H1 (cell line): ENCODE results near the gene SLC35F1. TPM values are rescaled to one million over a fixed set of nuclear protein-coding genes. Genes with fewer than 3 reads are reported as not detected.

Experiments
- CTCF ChIA-PET: fragments of 300-600 bp; sonication (Branson Sonifier 250); formaldehyde crosslinking; loops from one replicate; lab custom pipeline; 2021; ENCODE audit not compliant: partially characterized antibody; lab: Charles Lee
- POLR2A ChIA-PET: fragments of 300-600 bp; sonication (Branson Sonifier 250); formaldehyde crosslinking; loops from one replicate; lab custom pipeline; 2021; ENCODE audit warnings: inconsistent platforms; ENCODE audit not compliant: partially characterized antibody; lab: Charles Lee
- DNase-seq, 2 experiments: peaks; one replicate each; pipeline versions ENCODE4 v3.0.0 to v3.0.0-alpha.2; 2010 to 2022; ENCODE audit warnings: low spot score in 2 of 2, low read depth in 1 of 2, mixed read lengths in 1 of 2
- FAIRE-seq: peaks from 2 replicates; lab custom pipeline; 2011; peaks lifted over from hg19 to GRCh38; lab: Jason Lieb, UNC
- H2AFZ ChIP-seq: 2 replicates; pipeline ENCODE4 v1.8.1; 2012; ENCODE audit warnings: low read length, inconsistent platforms
- H2AK5ac ChIP-seq: 2 replicates; pipeline ENCODE4 v1.6.1; 2013; ENCODE audit warnings: low read depth, low read length
- H2BK120ac ChIP-seq: replicated peaks from 2 replicates; pipeline ENCODE3; 2013; ENCODE audit warnings: low read depth, low read length, inconsistent platforms
- H2BK12ac ChIP-seq: 2 replicates; pipeline ENCODE4 v1.6.1; 2013; ENCODE audit warnings: low read depth, low read length
- H2BK15ac ChIP-seq: 2 replicates; pipeline ENCODE4 v1.6.1; 2013; ENCODE audit warnings: low read length
- H2BK20ac ChIP-seq: 2 replicates; pipeline ENCODE4 v1.6.1; 2013; ENCODE audit warnings: low read length
- H2BK5ac ChIP-seq: 2 replicates; pipeline ENCODE4 v1.6.1; 2013; ENCODE audit warnings: low read depth, low read length
- H3K14ac ChIP-seq: 2 replicates; pipeline ENCODE4 v1.6.1; 2013; ENCODE audit warnings: inconsistent platforms; ENCODE audit not compliant: insufficient read length
- H3K18ac ChIP-seq: 2 replicates; pipeline ENCODE4 v1.6.1; 2013; ENCODE audit warnings: low read length; ENCODE audit errors: extremely low read depth
- H3K23ac ChIP-seq: 2 replicates; pipeline ENCODE4 v1.6.1; 2013; ENCODE audit warnings: inconsistent platforms; ENCODE audit not compliant: insufficient read length
- H3K23me2 ChIP-seq: 2 replicates; pipeline ENCODE4 v1.6.1; 2013; ENCODE audit warnings: low read depth, low read length
- H3K27ac ChIP-seq: 2 replicates; pipeline ENCODE4 v1.6.1; 2011; ENCODE audit warnings: low read depth, low read length, inconsistent platforms
- H3K27me3 ChIP-seq, 4 experiments: replicated peaks in 1 of 4; 1 replicate in 1 of 4; 2 replicates in 3 of 4; pipeline versions ENCODE4 v1.6.1 to v1.8.1; 2011 to 2013; ENCODE audit warnings: low read length in 3 of 4, mild to moderate bottlenecking in 3 of 4, inconsistent platforms in 2 of 4, mixed read lengths in 2 of 4, moderate library complexity in 1 of 4; ENCODE audit not compliant: control insufficient read depth in 3 of 4, insufficient read depth in 3 of 4; ENCODE audit errors: extremely low read depth in 1 of 4
- H3K36me3 ChIP-seq, 4 experiments: 2 replicates each; pipeline versions ENCODE4 v1.6.1 to v1.8.1; 2011 to 2013; ENCODE audit warnings: mild to moderate bottlenecking in 4 of 4, low read length in 3 of 4, moderate library complexity in 2 of 4, control low read depth in 1 of 4, inconsistent platforms in 1 of 4; ENCODE audit not compliant: insufficient read depth in 4 of 4, control insufficient read depth in 2 of 4
- H3K4ac ChIP-seq: replicated peaks from 2 replicates; pipeline ENCODE3; 2013; ENCODE audit warnings: low read length, low read depth, mixed read lengths, inconsistent platforms; ENCODE audit not compliant: insufficient read length
- H3K4me1 ChIP-seq, 4 experiments: replicated peaks in 1 of 4; 1 replicate in 1 of 4; 2 replicates in 3 of 4; pipeline versions ENCODE4 v1.6.1 to v1.8.1; 2011 to 2013; ENCODE audit warnings: low read length in 3 of 4, inconsistent platforms in 2 of 4, mixed read lengths in 1 of 4; ENCODE audit not compliant: insufficient read depth in 4 of 4, control insufficient read depth in 3 of 4
- H3K4me2 ChIP-seq, 2 experiments: 2 replicates each; pipeline versions ENCODE4 v1.6.1 to v1.8.1; 2011 to 2013; ENCODE audit warnings: low read depth in 2 of 2, low read length in 2 of 2, control low read depth in 1 of 2, inconsistent platforms in 1 of 2, mild to moderate bottlenecking in 1 of 2; ENCODE audit not compliant: insufficient read depth in 1 of 2
- H3K4me3 ChIP-seq, 4 experiments: fragments of 200-600, 300-600 bp in 1 of 4; sonication (generic), shearing (Covaris generic), sonication (Bioruptor Twin) in 1 of 4; 2 replicates each; pipeline versions ENCODE4 v1.5.1 to v1.8.1; 2011 to 2016; ENCODE audit warnings: low read length in 4 of 4, low read depth in 3 of 4, control low read depth in 2 of 4, inconsistent platforms in 2 of 4, mild to moderate bottlenecking in 2 of 4, mixed read lengths in 1 of 4, moderate library complexity in 1 of 4; ENCODE audit not compliant: insufficient read depth in 2 of 4; ENCODE audit errors: extremely low read depth in 1 of 4
- H3K56ac ChIP-seq: replicated peaks from 2 replicates; pipeline ENCODE3; 2013; ENCODE audit warnings: low read depth, mild to moderate bottlenecking, mixed read lengths, low read length, inconsistent platforms; ENCODE audit not compliant: insufficient read length
- H3K79me1 ChIP-seq: 2 replicates; pipeline ENCODE4 v1.6.1; 2013; ENCODE audit warnings: low read depth, low read length, control low read depth
- H3K79me2 ChIP-seq, 2 experiments: 2 replicates each; pipeline versions ENCODE4 v1.6.1 to v1.8.1; 2012 to 2013; ENCODE audit warnings: low read length in 2 of 2, mild to moderate bottlenecking in 2 of 2, inconsistent platforms in 1 of 2; ENCODE audit not compliant: insufficient read depth in 2 of 2, control insufficient read depth in 1 of 2
- H3K9ac ChIP-seq, 4 experiments: replicated peaks in 1 of 4; 1 replicate in 1 of 4; 2 replicates in 3 of 4; pipeline versions ENCODE4 v1.6.1 to v1.8.1; 2011 to 2013; ENCODE audit warnings: low read depth in 3 of 4, low read length in 3 of 4, control low read depth in 2 of 4, mild to moderate bottlenecking in 2 of 4, moderate library complexity in 2 of 4, inconsistent platforms in 1 of 4; ENCODE audit errors: extremely low read depth in 1 of 4
- H3K9me3 ChIP-seq, 2 experiments: 2 replicates each; pipeline versions ENCODE4 v1.6.1 to v1.8.1; 2012 to 2013; ENCODE audit warnings: mild to moderate bottlenecking in 2 of 2, moderate library complexity in 2 of 2, control low read depth in 1 of 2, inconsistent platforms in 1 of 2, low read depth in 1 of 2, low read length in 1 of 2, mixed read lengths in 1 of 2; ENCODE audit not compliant: insufficient read depth in 2 of 2
- H4K20me1 ChIP-seq, 2 experiments: replicated peaks in 1 of 2; 2 replicates each; pipeline versions ENCODE3 to v1.8.1; 2011 to 2013; ENCODE audit warnings: inconsistent platforms in 2 of 2, low read length in 2 of 2, mild to moderate bottlenecking in 1 of 2; ENCODE audit not compliant: insufficient read depth in 2 of 2, control insufficient read depth in 1 of 2
- H4K5ac ChIP-seq: 2 replicates; pipeline ENCODE4 v1.6.1; 2013; ENCODE audit warnings: low read length, low read depth, mixed read lengths, inconsistent platforms; ENCODE audit not compliant: insufficient read length
- H4K8ac ChIP-seq: 2 replicates; pipeline ENCODE4 v1.8.0; 2013; ENCODE audit warnings: mild to moderate bottlenecking, moderate library complexity, low read length, inconsistent platforms; ENCODE audit not compliant: insufficient read depth; ENCODE audit errors: extremely low read depth
- H4K91ac ChIP-seq: replicated peaks from 2 replicates; pipeline ENCODE3; 2013; ENCODE audit warnings: low read length, mixed read lengths, inconsistent platforms; ENCODE audit not compliant: insufficient read length
- ATF2 ChIP-seq: IDR thresholded peaks from 2 replicates; pipeline ENCODE4 v1.6.1; 2012; ENCODE audit warnings: low read length, inconsistent platforms
- CHD2 ChIP-seq: IDR thresholded peaks from 2 replicates; pipeline ENCODE4 v1.6.1; 2012; ENCODE audit warnings: low read length, improper control_type of control experiment
- E2F6 ChIP-seq: IDR thresholded peaks from 2 replicates; pipeline ENCODE4 v1.6.1; 2012; ENCODE audit warnings: inconsistent platforms
- EP300 ChIP-seq, 2 experiments: IDR thresholded peaks; 1 replicate in 1 of 2; 2 replicates in 1 of 2; pipeline ENCODE4 v1.6.1; 2011 to 2012; ENCODE audit warnings: low read depth in 2 of 2, low read length in 2 of 2, mild to moderate bottlenecking in 2 of 2, borderline replicate concordance in 1 of 2, inconsistent platforms in 1 of 2, moderate library complexity in 1 of 2
- FOSL1 ChIP-seq: IDR thresholded peaks from 2 replicates; pipeline ENCODE4 v1.6.1; 2011; ENCODE audit warnings: mild to moderate bottlenecking, low read depth, low read length, moderate library complexity; ENCODE audit not compliant: insufficient read depth
- KDM4A ChIP-seq: IDR thresholded peaks from one replicate; pipeline ENCODE4 v1.7.1; 2012; ENCODE audit warnings: low read depth, mild to moderate bottlenecking, moderate library complexity, low read length, inconsistent platforms; ENCODE audit not compliant: severe bottlenecking
- RNF2 ChIP-seq: fragments of 200-900, 300-1000 bp; sonication (generic); IDR thresholded peaks from 2 replicates; pipeline ENCODE4 v1.7.1; 2016; ENCODE audit warnings: borderline replicate concordance, low read depth, mild to moderate bottlenecking, antibody characterized with exemption, low read length; ENCODE audit not compliant: poor library complexity, severe bottlenecking; ENCODE audit errors: missing control alignments
- SAP30 ChIP-seq: fragments of 300-600 bp; sonication (generic); IDR thresholded peaks from 2 replicates; pipeline ENCODE4 v1.7.1; 2012; ENCODE audit warnings: low read length, moderate library complexity, mild to moderate bottlenecking, inconsistent platforms; ENCODE audit not compliant: insufficient read depth, insufficient replicate concordance
- TCF12 ChIP-seq: IDR thresholded peaks from 2 replicates; pipeline ENCODE4 v1.6.1; 2011; ENCODE audit warnings: low read depth, mild to moderate bottlenecking, low read length
- ZNF274 ChIP-seq: IDR thresholded peaks from 2 replicates; pipeline ENCODE4 v1.7.0; 2012; ENCODE audit warnings: low read length, borderline replicate concordance; ENCODE audit errors: extremely low read depth
- WGBS, 2 experiments: shearing (Covaris generic) in 1 of 2; methylation state at CpG; one replicate each; pipeline versions ENCODE4 v1.1.6 to v1.1.7; 2013 to 2015; ENCODE audit warnings: low lambda C conversion rate in 2 of 2, mixed read lengths in 2 of 2, inconsistent platforms in 1 of 2, low coverage in 1 of 2, missing lambda C conversion rate in 1 of 2; ENCODE audit not compliant: insufficient replicate concordance in 2 of 2, insufficient coverage in 1 of 2, insufficient read length in 1 of 2; ENCODE audit errors: extremely low coverage in 1 of 2, missing lambda C conversion rate in 1 of 2; 5-methylcytosine and 5-hydroxymethylcytosine counted together
- polyA plus RNA-seq, 7 experiments: library from polyadenylated mRNA; depleted of rRNA in 3 of 7; stranded (reverse) in 5 of 7; unstranded in 2 of 7; fragments of >200 nt in 5 of 7; fragments of 200-250 nt in 2 of 7; gene quantifications; 1 replicate in 5 of 7; 2 replicates in 1 of 7; 4 replicates in 1 of 7; pipeline versions ENCODE4 v1.2.1 to v1.2.3, GENCODE V29; 2011 to 2013; ENCODE audit warnings: missing spikeins in 2 of 7, mixed read lengths in 2 of 7
- total RNA-seq: library from RNA; stranded (reverse); fragmentation: NEBNext Ultra II Directional; extraction: Animal tissue kit (Norgen Biotek cat#: 25700); gene quantifications from 2 replicates; pipeline ENCODE4 v1.2.1, GENCODE V29; 2021

The SLC35F1 gene
- total and polyA plus RNA-seq, 2 of the 8 experiments (the other 6 are each of a cell fraction or from before 2014, with no cell fraction given), result 7.0 to 10.0 TPM

DNA sequence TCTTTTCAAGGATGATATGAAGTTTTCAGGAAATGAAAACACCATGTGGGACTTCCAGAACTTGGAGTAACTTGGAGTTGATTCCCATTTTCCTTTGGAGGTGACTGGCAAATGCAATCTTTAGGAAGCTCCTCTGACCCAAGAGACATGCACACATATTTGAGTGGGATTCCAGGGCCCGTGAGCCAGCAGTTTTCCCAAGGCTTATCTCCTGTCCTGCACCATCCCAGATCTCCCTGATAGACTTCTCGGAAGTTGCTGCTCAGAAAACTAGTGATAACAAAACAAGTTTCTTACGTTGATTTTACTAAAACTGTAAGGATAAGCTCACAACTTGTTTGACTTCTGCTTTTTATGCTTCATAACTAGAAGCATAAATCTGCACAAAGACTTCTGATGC is 25.6 kb downstream of the SLC35F1 start:
- FAIRE-seq, result no peak
- Histone ChIP-seq H2BK120ac (no peak overlapping the region), H3K18ac (no peak overlapping the region), H3K23ac (no peak overlapping the region), H3K23me2 (no peaks in the 10 kb centered on the region), H4K20me1 (no peaks in the 10 kb centered on the region), H2BK15ac (no peak overlapping the region), H4K91ac (no peak overlapping the region), H3K56ac (no peak overlapping the region), H3K79me1 (no peaks in the 10 kb centered on the region), H3K9me3 (peaks cover 3 to 8% of the 10 kb centered on the region in 2 experiments; a peak in 3 of 4 replicates), H2AFZ (no peak overlapping the region), H3K79me2 (no peaks in the 10 kb centered on the region), H4K5ac (no peak overlapping the region), H3K4me1 (peaks cover 0 to 3% (median 0%) of the 10 kb centered on the region in 4 experiments; a peak in 1 of 7 replicates), H3K4ac (no peak overlapping the region), H4K8ac (no peak overlapping the region), H2AK5ac (no peak overlapping the region), H2BK5ac (no peak overlapping the region), H3K27me3 (no peaks in the 10 kb centered on the region), H2BK12ac (no peak overlapping the region), H2BK20ac (no peak overlapping the region), H3K36me3 (no peaks in the 10 kb centered on the region; a peak in 1 of 8 replicates), H3K27ac (no peak overlapping the region), H3K9ac (no peak overlapping the region), H3K14ac (no peak overlapping the region), H3K4me2 (no peak overlapping the region), H3K4me3 (no peak overlapping the region)
- DNase-seq, result no peak
- ChIA-PET POLR2A (no interaction called here), CTCF (interaction anchor here (1.9 to 3.1 kb wide), 2 partner anchors 13 to 148 kb away, joined by 5 to 14 read pairs; no protein-coding TSS in a partner anchor)
- WGBS, 2 experiments, result 96% methylated on average over 3 of the region's 3 CpGs; no CpG with 5 or more reads in 1 of the 2 experiments
- TF ChIP-seq EP300 (IDR thresholded peaks at IDR 0.05; ENCODE audit: borderline replicate concordance in 1 of 2, low read depth in 2 of 2, low read length in 2 of 2) (no peak), FOSL1 (no peak), CHD2 (no peak), E2F6 (no peak), RNF2 (no peak), SAP30 (no peak), TCF12 (no peak), ZNF274 (no peak), ATF2 (no peak), KDM4A (no peak)
